Mesenchymal stem cell (in vitro differentiated cells and primary cell): ENCODE results near the gene SREK1IP1.

Experiments
- DNase-seq: peaks from one replicate; pipeline ENCODE4 v3.0.0-alpha.2; 2013
- H2AFZ ChIP-seq: one replicate; pipeline ENCODE4 v1.6.1; 2013; ENCODE audit warnings: low read depth, mild to moderate bottlenecking, control low read depth, inconsistent platforms, low read length, moderate library complexity
- H2AK5ac ChIP-seq: 2 replicates; pipeline ENCODE4 v1.6.1; 2013; ENCODE audit warnings: low read length, moderate library complexity, mild to moderate bottlenecking, inconsistent platforms; ENCODE audit not compliant: severe bottlenecking
- H2BK120ac ChIP-seq: one replicate; pipeline ENCODE4 v1.6.1; 2013; ENCODE audit warnings: low read depth, mild to moderate bottlenecking, inconsistent platforms, low read length, moderate library complexity
- H2BK12ac ChIP-seq, 2 experiments: one replicate each; pipeline ENCODE4 v1.6.1; 2013; ENCODE audit warnings: inconsistent platforms in 2 of 2, low read length in 2 of 2, mild to moderate bottlenecking in 2 of 2, moderate library complexity in 2 of 2, control low read depth in 1 of 2
- H2BK15ac ChIP-seq: one replicate; pipeline ENCODE4 v1.6.1; 2013; ENCODE audit warnings: mild to moderate bottlenecking, low read depth, inconsistent platforms; ENCODE audit not compliant: poor library complexity, severe bottlenecking
- H2BK5ac ChIP-seq: 2 replicates; pipeline ENCODE4 v1.6.1; 2013; ENCODE audit warnings: low read depth, mild to moderate bottlenecking, low read length, control low read depth, inconsistent platforms; ENCODE audit not compliant: poor library complexity, severe bottlenecking
- H3K14ac ChIP-seq, 2 experiments: one replicate each; pipeline ENCODE4 v1.6.1; 2013; ENCODE audit warnings: inconsistent platforms in 2 of 2, low read length in 2 of 2, control low read depth in 1 of 2, mild to moderate bottlenecking in 1 of 2, moderate library complexity in 1 of 2
- H3K18ac ChIP-seq, 2 experiments: one replicate each; pipeline ENCODE4 v1.6.1; 2013; ENCODE audit warnings: inconsistent platforms in 2 of 2, low read length in 2 of 2, control low read depth in 1 of 2, low read depth in 1 of 2, mild to moderate bottlenecking in 1 of 2
- H3K23ac ChIP-seq, 2 experiments: one replicate each; pipeline ENCODE4 v1.6.1; 2013; ENCODE audit warnings: inconsistent platforms in 2 of 2, low read length in 2 of 2, mild to moderate bottlenecking in 2 of 2, moderate library complexity in 2 of 2, control low read depth in 1 of 2
- H3K27ac ChIP-seq: 2 replicates; pipeline ENCODE4 v1.5.1; 2013; ENCODE audit warnings: mild to moderate bottlenecking, moderate library complexity, low read length, control low read depth, inconsistent platforms; ENCODE audit not compliant: poor library complexity, severe bottlenecking
- H3K27me3 ChIP-seq, 2 experiments: 2 replicates each; pipeline versions ENCODE4 v1.6.1 to v1.7.0; 2013; ENCODE audit warnings: low read length in 2 of 2, mild to moderate bottlenecking in 2 of 2, moderate library complexity in 2 of 2, control low read depth in 1 of 2, inconsistent platforms in 1 of 2; ENCODE audit not compliant: control insufficient read depth in 1 of 2, insufficient read depth in 1 of 2
- H3K36me3 ChIP-seq, 2 experiments: 2 replicates each; pipeline versions ENCODE4 v1.6.1 to v1.7.0; 2013; ENCODE audit warnings: low read length in 2 of 2, control low read depth in 1 of 2, inconsistent platforms in 1 of 2, low read depth in 1 of 2, mild to moderate bottlenecking in 1 of 2; ENCODE audit not compliant: insufficient read depth in 2 of 2, control insufficient read depth in 1 of 2
- H3K4ac ChIP-seq, 2 experiments: one replicate each; pipeline ENCODE4 v1.6.1; 2013; ENCODE audit warnings: inconsistent platforms in 2 of 2, low read length in 2 of 2, mild to moderate bottlenecking in 2 of 2, moderate library complexity in 2 of 2, control low read depth in 1 of 2, low read depth in 1 of 2
- H3K4me1 ChIP-seq: 2 replicates; pipeline ENCODE4 v1.6.1; 2013; ENCODE audit warnings: low read depth, low read length, control low read depth; ENCODE audit not compliant: control insufficient read depth, insufficient read depth
- H3K4me2 ChIP-seq: 2 replicates; pipeline ENCODE4 v1.6.1; 2013; ENCODE audit warnings: low read length, mild to moderate bottlenecking, inconsistent platforms; ENCODE audit not compliant: poor library complexity, severe bottlenecking
- H3K4me3 ChIP-seq, 2 experiments: 2 replicates each; pipeline versions ENCODE4 v1.5.1 to v1.7.0; 2013; ENCODE audit warnings: low read length in 2 of 2, mild to moderate bottlenecking in 2 of 2, control low read depth in 1 of 2, low read depth in 1 of 2; ENCODE audit not compliant: insufficient read depth in 1 of 2
- H3K79me1 ChIP-seq: replicated peaks from 2 replicates; pipeline ENCODE4 v1.6.1; 2013; ENCODE audit warnings: mild to moderate bottlenecking, control low read depth, low read length, inconsistent platforms; ENCODE audit not compliant: poor library complexity, severe bottlenecking
- H3K9ac ChIP-seq: 2 replicates; pipeline ENCODE4 v1.7.0; 2013; ENCODE audit warnings: mild to moderate bottlenecking, low read length, moderate library complexity
- H3K9me3 ChIP-seq: 2 replicates; pipeline ENCODE4 v1.7.0; 2013; ENCODE audit warnings: mild to moderate bottlenecking, low read length; ENCODE audit not compliant: control insufficient read depth
- H4K8ac ChIP-seq: one replicate; pipeline ENCODE4 v1.6.1; 2013; ENCODE audit warnings: inconsistent platforms, mild to moderate bottlenecking, low read length, moderate library complexity
- H4K91ac ChIP-seq: one replicate; pipeline ENCODE4 v1.6.1; 2013; ENCODE audit warnings: mild to moderate bottlenecking, low read length, inconsistent platforms
- WGBS: methylation state at CpG from one replicate; pipeline ENCODE4 v1.1.7; 2013; ENCODE audit warnings: mixed read lengths; 5-methylcytosine and 5-hydroxymethylcytosine counted together

SREK1IP1 gene

DNA sequence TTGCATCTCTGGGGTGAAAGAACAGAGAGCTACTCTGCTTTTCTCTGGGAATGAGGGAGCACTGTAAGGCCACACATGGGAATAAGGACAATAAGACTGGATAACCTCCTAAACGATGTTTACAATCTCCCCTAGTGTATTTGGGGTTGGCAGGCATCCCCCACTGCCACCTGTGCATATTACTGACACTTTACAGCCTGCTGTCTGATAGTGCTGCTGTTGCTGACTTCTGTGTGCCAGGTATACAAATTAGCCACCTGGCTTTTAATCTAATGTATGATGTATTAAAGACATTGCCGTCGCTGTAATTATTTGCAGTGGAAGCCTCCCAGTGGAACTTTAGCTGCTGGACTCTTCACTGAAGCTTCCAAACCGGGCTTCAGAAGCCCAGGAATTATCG is 82.6 kb downstream of the SREK1IP1 start:
- H3K79me1 ChIP-seq = no peaks in the 10 kb centered on the region
- no peak overlapping the region for H2BK120ac ChIP-seq
- no peak overlapping the region for H2BK12ac ChIP-seq
- H3K4me3 ChIP-seq = no peak overlapping the region
- DNase-seq = no peak
- WGBS = 78% methylated on average over 5 of the region's 5 CpGs
- no peak overlapping the region for H3K23ac ChIP-seq
- no peak overlapping the region for H2BK5ac ChIP-seq
- H3K9me3 ChIP-seq = no peaks in the 10 kb centered on the region
- H3K4ac ChIP-seq = no peak overlapping the region
- H3K9ac ChIP-seq = no peak overlapping the region
- H2AK5ac ChIP-seq = no peak overlapping the region
- no peak overlapping the region for H4K91ac ChIP-seq
- no peak overlapping the region for H2BK15ac ChIP-seq
- no peaks in the 10 kb centered on the region for H3K36me3 ChIP-seq
- no peak overlapping the region for H3K14ac ChIP-seq
- H2AFZ ChIP-seq = no peak overlapping the region
- peaks cover 50 to 53% of the 10 kb centered on the region in 2 experiments for H3K27me3 ChIP-seq
- no peak overlapping the region for H3K27ac ChIP-seq
- H3K4me2 ChIP-seq = no peak overlapping the region
- peaks cover 10% of the 10 kb centered on the region for H3K4me1 ChIP-seq
- H4K8ac ChIP-seq = no peak overlapping the region
- no peak overlapping the region for H3K18ac ChIP-seq

DNA sequence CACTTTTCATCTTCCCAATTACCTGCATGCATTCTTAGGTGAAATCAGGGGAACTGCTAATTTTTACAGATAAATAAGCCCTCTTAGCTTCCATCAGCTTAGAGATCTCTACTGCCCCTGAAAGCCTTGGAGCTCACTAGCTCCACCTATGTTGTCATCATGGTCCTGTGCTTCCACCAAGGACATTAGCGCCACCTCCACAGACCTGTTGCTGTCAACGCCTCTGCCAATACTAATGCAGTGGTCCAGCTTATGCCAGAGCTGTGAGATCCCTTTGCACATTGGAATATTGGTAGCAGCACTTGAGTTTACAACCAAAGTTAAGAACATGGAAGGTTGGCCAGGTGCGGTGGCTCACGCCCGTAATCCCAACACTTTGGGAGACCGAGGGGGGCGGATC is 85.9 kb downstream of the SREK1IP1 start:
- no peak overlapping the region for H2AK5ac ChIP-seq
- no peak overlapping the region for H3K4ac ChIP-seq
- no peak overlapping the region for H3K4me2 ChIP-seq
- no peak overlapping the region for H2BK12ac ChIP-seq
- H2BK120ac ChIP-seq = no peak overlapping the region
- no peak overlapping the region for H2BK15ac ChIP-seq
- no peak overlapping the region for H3K9ac ChIP-seq
- H3K23ac ChIP-seq = no peak overlapping the region
- H3K4me1 ChIP-seq = no peaks in the 10 kb centered on the region
- H3K4me3 ChIP-seq = no peak overlapping the region
- DNase-seq = no peak
- peaks cover 29 to 32% of the 10 kb centered on the region in 2 experiments for H3K27me3 ChIP-seq
- no peaks in the 10 kb centered on the region for H3K79me1 ChIP-seq
- no peak overlapping the region for H3K27ac ChIP-seq
- H3K18ac ChIP-seq = no peak overlapping the region
- no peaks in the 10 kb centered on the region for H3K36me3 ChIP-seq
- no peak overlapping the region for H4K91ac ChIP-seq
- H2BK5ac ChIP-seq = no peak overlapping the region
- no peak overlapping the region for H2AFZ ChIP-seq
- no peak overlapping the region for H3K14ac ChIP-seq
- WGBS = 92% methylated on average over 7 of the region's 7 CpGs
- no peak overlapping the region for H4K8ac ChIP-seq
- H3K9me3 ChIP-seq = no peaks in the 10 kb centered on the region

DNA sequence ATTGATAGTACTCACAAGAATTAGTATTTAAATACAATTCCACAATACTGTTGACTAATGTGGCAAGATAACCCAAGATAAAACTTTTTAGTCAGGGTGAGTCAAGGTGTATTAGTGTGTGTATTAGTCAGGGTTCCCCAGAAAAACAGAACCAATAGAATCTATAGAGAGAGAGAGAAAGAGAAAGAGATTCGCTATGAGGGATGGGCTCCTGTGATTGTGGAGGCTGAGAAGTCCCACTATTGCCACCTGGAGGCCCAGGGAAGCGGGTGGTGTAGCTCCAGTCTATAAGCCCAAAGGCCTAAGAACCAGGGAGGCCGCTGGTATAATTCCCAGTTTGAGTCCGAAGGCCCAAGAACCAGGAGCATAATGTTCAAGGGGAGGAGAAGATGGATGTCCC is 88.2 kb downstream of the SREK1IP1 start:
- no peak overlapping the region for H2BK12ac ChIP-seq
- no peak overlapping the region for H3K23ac ChIP-seq
- H3K79me1 ChIP-seq = no peaks in the 10 kb centered on the region
- H2BK15ac ChIP-seq = no peak overlapping the region
- no peaks in the 10 kb centered on the region for H3K9me3 ChIP-seq
- H3K14ac ChIP-seq = no peak overlapping the region
- no peak overlapping the region for H3K18ac ChIP-seq
- H3K9ac ChIP-seq = no peak overlapping the region
- H2BK5ac ChIP-seq = no peak overlapping the region
- H3K4me2 ChIP-seq = no peak overlapping the region
- no peak overlapping the region for H2BK120ac ChIP-seq
- no peak overlapping the region for H3K4ac ChIP-seq
- no peak overlapping the region for H2AFZ ChIP-seq
- H3K4me3 ChIP-seq = no peak overlapping the region
- no peak overlapping the region for H4K8ac ChIP-seq
- no peaks in the 10 kb centered on the region for H3K36me3 ChIP-seq
- no peak overlapping the region for H3K27ac ChIP-seq
- no peaks in the 10 kb centered on the region for H3K4me1 ChIP-seq
- whole genome bisulfite sequencing = 89% methylated on average over 4 of the region's 4 CpGs
- no peak overlapping the region for H2AK5ac ChIP-seq
- H4K91ac ChIP-seq = no peak overlapping the region
- peak; percentile 3 for DNase-seq
- peaks cover 8 to 31% of the 10 kb centered on the region in 2 experiments for H3K27me3 ChIP-seq

DNA sequence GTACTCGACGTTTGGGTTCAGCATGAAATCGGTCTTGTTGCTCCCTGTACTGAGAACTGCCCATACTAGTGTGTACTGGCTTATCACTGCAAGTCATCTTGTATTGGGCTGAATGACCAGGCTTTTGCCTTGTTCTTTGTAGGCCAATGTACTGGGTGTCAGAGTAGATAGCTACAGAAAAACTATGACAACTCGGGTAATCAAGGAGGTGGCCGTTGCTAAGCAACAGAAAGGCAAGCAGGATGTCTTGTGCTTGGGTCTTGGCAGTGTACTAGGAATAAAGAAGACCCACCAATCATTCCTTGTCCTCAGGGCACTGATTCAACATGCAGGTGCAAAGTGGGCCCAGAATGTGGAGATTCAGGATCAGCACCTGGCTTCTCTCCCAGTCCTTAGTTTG is 90.1 kb downstream of the SREK1IP1 start:
- no peak overlapping the region for H3K23ac ChIP-seq
- no peak overlapping the region for H2BK12ac ChIP-seq
- H3K79me1 ChIP-seq = no peaks in the 10 kb centered on the region
- no peak overlapping the region for H4K8ac ChIP-seq
- DNase-seq = no peak
- no peak overlapping the region for H4K91ac ChIP-seq
- 92% methylated on average over 5 of the region's 5 CpGs for WGBS
- H3K9ac ChIP-seq = no peak overlapping the region
- no peak overlapping the region for H3K4ac ChIP-seq
- H3K4me1 ChIP-seq = no peaks in the 10 kb centered on the region
- H3K27ac ChIP-seq = no peak overlapping the region
- no peaks in the 10 kb centered on the region for H3K36me3 ChIP-seq
- no peaks in the 10 kb centered on the region for H3K9me3 ChIP-seq
- no peak overlapping the region for H3K4me2 ChIP-seq
- no peak overlapping the region for H2AFZ ChIP-seq
- no peak overlapping the region for H2BK15ac ChIP-seq
- no peak overlapping the region for H2BK5ac ChIP-seq
- H3K27me3 ChIP-seq = peaks cover 8 to 18% of the 10 kb centered on the region in 2 experiments
- H2AK5ac ChIP-seq = no peak overlapping the region
- no peak overlapping the region for H3K14ac ChIP-seq
- no peak overlapping the region for H2BK120ac ChIP-seq
- no peak overlapping the region for H3K18ac ChIP-seq
- no peak overlapping the region for H3K4me3 ChIP-seq
